K562 (cell line): ENCODE results near the gene PCDH9. TPM values are rescaled to one million over a fixed set of nuclear protein-coding genes. Genes with fewer than 3 reads are reported as not detected.

Experiments
- ATAC-seq: fragments of 200-7000 bp; cut with Tn5 transposase; 3 replicates; pipeline ENCODE4 v1.9.1; 2020; ENCODE audit warnings: moderate library complexity
- BruUV-seq: library from RNA; stranded (reverse); fragments of 400-500 nt; replicated peaks from 2 replicates; lab custom pipeline; 2021; lab: Mats Ljungman, UMichigan
- CTCF ChIA-PET: fragments of 300-600 bp; formaldehyde crosslinking; extraction: SDS; loops from one replicate; lab custom pipeline; 2021; ENCODE audit warnings: low intra/inter-chr PET ratio; lab: Yijun Ruan, JAX
- POLR2A ChIA-PET: fragments of 300-600, 350-650 bp; sonication (Branson Sonifier 250); formaldehyde crosslinking; extraction: SDS; loops from one replicate; lab custom pipeline; 2021; ENCODE audit warnings: antibody characterized with exemption, inconsistent platforms; lab: Yijun Ruan, JAX
- DNase-seq, 4 experiments: peaks; one replicate each; pipeline versions ENCODE4 v3.0.0 to v3.0.0-alpha.2; 2011 to 2018; ENCODE audit warnings: low spot score in 3 of 4, mixed read lengths in 3 of 4; ENCODE audit errors: extremely low read depth in 1 of 4
- FAIRE-seq: peaks from 2 replicates; lab custom pipeline; 2011; peaks lifted over from hg19 to GRCh38; lab: Jason Lieb, UNC
- H2AFZ ChIP-seq: 2 replicates; pipeline ENCODE4 v1.6.0; 2011; ENCODE audit warnings: low read depth, low read length, control low read depth, inconsistent platforms
- H3K27ac ChIP-seq: fragments of 200-600 bp; 3 replicates; pipeline ENCODE4 v1.8.0; 2011; ENCODE audit warnings: low read depth, mild to moderate bottlenecking, control low read depth, inconsistent platforms, low read length, moderate library complexity, mixed read lengths; ENCODE audit errors: extremely low read depth
- H3K27me3 ChIP-seq, 2 experiments: fragments of 300-600 bp in 1 of 2; 2 replicates in 1 of 2; 3 replicates in 1 of 2; pipeline versions ENCODE4 v1.6.0 to v1.8.0; 2011; ENCODE audit warnings: inconsistent platforms in 2 of 2, low read length in 2 of 2, mild to moderate bottlenecking in 1 of 2, mixed read lengths in 1 of 2, moderate library complexity in 1 of 2; ENCODE audit not compliant: control insufficient read depth in 2 of 2, insufficient read depth in 2 of 2
- H3K36me3 ChIP-seq: fragments of 300-600 bp; 3 replicates; pipeline ENCODE4 v1.8.0; 2011; ENCODE audit warnings: mild to moderate bottlenecking, low read length, inconsistent platforms; ENCODE audit not compliant: control insufficient read depth, insufficient read depth
- H3K4me1 ChIP-seq, 2 experiments: fragments of 200-600 bp in 1 of 2; replicated peaks in 1 of 2; 2 replicates in 1 of 2; 3 replicates in 1 of 2; pipeline versions ENCODE4 v1.5.1 to v1.8.0; 2011; ENCODE audit warnings: inconsistent platforms in 2 of 2, low read length in 2 of 2, mild to moderate bottlenecking in 1 of 2, mixed read lengths in 1 of 2, moderate library complexity in 1 of 2; ENCODE audit not compliant: control insufficient read depth in 2 of 2, insufficient read depth in 2 of 2
- H3K4me2 ChIP-seq: 2 replicates; pipeline ENCODE4 v1.6.1; 2011; ENCODE audit warnings: low read length, control low read depth, inconsistent platforms, mixed read lengths; ENCODE audit not compliant: insufficient read depth
- H3K4me3 ChIP-seq: fragments of 200-600 bp; sonication (generic), shearing (Covaris generic); 2 replicates; pipeline ENCODE4 v1.5.1; 2016; ENCODE audit warnings: control low read depth, inconsistent platforms
- H3K79me2 ChIP-seq: fragments of 200-600 bp; 3 replicates; pipeline ENCODE4 v1.8.0; 2011; ENCODE audit warnings: low read length, inconsistent platforms; ENCODE audit not compliant: control insufficient read depth, insufficient read depth
- H3K9ac ChIP-seq, 2 experiments: 2 replicates each; pipeline versions ENCODE4 v1.6.0 to v1.6.1; 2011; ENCODE audit warnings: low read depth in 2 of 2, low read length in 2 of 2, control low read depth in 1 of 2, inconsistent platforms in 1 of 2, mild to moderate bottlenecking in 1 of 2, mixed read lengths in 1 of 2; ENCODE audit not compliant: insufficient read depth in 1 of 2
- H3K9me1 ChIP-seq: one replicate; pipeline ENCODE4 v1.6.0; 2011; ENCODE audit warnings: inconsistent platforms, mild to moderate bottlenecking, low read length, moderate library complexity; ENCODE audit not compliant: control insufficient read depth, insufficient read depth
- H3K9me3 ChIP-seq: replicated peaks from 2 replicates; pipeline ENCODE4 v1.5.1; 2011; ENCODE audit warnings: low read depth, low read length, inconsistent platforms; ENCODE audit not compliant: control insufficient read depth, insufficient read depth
- H4K20me1 ChIP-seq: replicated peaks from 2 replicates; pipeline ENCODE4 v1.6.1; 2011; ENCODE audit warnings: low read length, inconsistent platforms, mixed read lengths; ENCODE audit not compliant: control insufficient read depth, insufficient read depth
- CBX1 ChIP-seq: sonication (generic); IDR thresholded peaks from 2 replicates; pipeline ENCODE4 v1.6.1; 2016; ENCODE audit warnings: antibody characterized with exemption, low read depth, mild to moderate bottlenecking
- COPS2 ChIP-seq: fragments of 450-650 bp; conservative IDR thresholded peaks from 2 replicates; pipeline ENCODE4 v1.6.1; 2016; ENCODE audit warnings: mild to moderate bottlenecking, moderate library complexity
- CREB5 ChIP-seq: fragments of 250-450 bp; sonication (Bioruptor Pico); IDR thresholded peaks from 2 replicates; pipeline ENCODE4 v1.5.0; 2020; ENCODE audit warnings: mild to moderate bottlenecking
- GMEB1 ChIP-seq: fragments of 250-450 bp; sonication (Bioruptor Pico); IDR thresholded peaks from 2 replicates; pipeline ENCODE4 v1.4.0; 2020; ENCODE audit warnings: mild to moderate bottlenecking
- HDAC6 ChIP-seq: IDR thresholded peaks from 2 replicates; pipeline ENCODE4 v1.6.1; 2012; ENCODE audit warnings: low read depth, mild to moderate bottlenecking, control low read depth, inconsistent platforms, low read length, moderate library complexity
- IRF2 ChIP-seq: sonication (generic); formaldehyde crosslinking; IDR thresholded peaks from 2 replicates; pipeline ENCODE4 v1.8.1; 2022; ENCODE audit warnings: mild to moderate bottlenecking, missing genetic modification reagents
- KAT2B ChIP-seq: IDR thresholded peaks from one replicate; pipeline ENCODE4 v1.6.1; 2012; ENCODE audit warnings: low read depth, mild to moderate bottlenecking, control low read depth, inconsistent platforms, low read length, moderate library complexity
- RBM25 ChIP-seq: fragments of 200-400 bp; formaldehyde crosslinking; IDR thresholded peaks from 2 replicates; pipeline ENCODE4 v1.6.1; 2018; ENCODE audit warnings: low read length, low read depth, moderate library complexity; ENCODE audit not compliant: severe bottlenecking
- TAL1 ChIP-seq: fragments of 450-650 bp; IDR thresholded peaks from 2 replicates; pipeline ENCODE4 v1.6.1; 2016; ENCODE audit warnings: mild to moderate bottlenecking
- USF1 ChIP-seq: sonication (generic); formaldehyde crosslinking; IDR thresholded peaks from 2 replicates; pipeline ENCODE4 v1.9.0; 2022; ENCODE audit warnings: mild to moderate bottlenecking, missing genetic modification reagents
- ZFP36 ChIP-seq: fragments of 150-350 bp; IDR thresholded peaks from 2 replicates; pipeline ENCODE4 v1.6.1; 2018; ENCODE audit warnings: low read length, low read depth; ENCODE audit not compliant: partially characterized antibody
- ZKSCAN3 ChIP-seq: fragments of 250-450 bp; sonication (Bioruptor Pico); IDR thresholded peaks from 2 replicates; pipeline ENCODE4 v1.4.0; 2020
- WGBS: fragments of 100-300 bp; shearing (Covaris generic); methylation state at CpG from one replicate; pipeline ENCODE4 v1.1.6; 2016; ENCODE audit warnings: low coverage, mixed read lengths; ENCODE audit not compliant: insufficient coverage; ENCODE audit errors: missing lambda C conversion rate; 5-methylcytosine and 5-hydroxymethylcytosine counted together
- in situ Hi-C: fragments of 300-500 bp; cut with MboI; formaldehyde crosslinking; loops from 4 replicates; pipeline ENCODE4 v1.15.0; 2018; ENCODE audit warnings: inconsistent platforms, mixed read lengths
- intact Hi-C: fragments of 100-400 bp; cut with micrococcal nuclease; formaldehyde crosslinking; loops from 2 replicates; pipeline ENCODE4 v1.14.2; 2022
- polyA plus RNA-seq, 8 experiments: library from polyadenylated mRNA; depleted of rRNA in 4 of 8; stranded (reverse) in 5 of 8; unstranded in 3 of 8; fragments of >200 nt; fragmentation: Nextera tagmentation in 2 of 8; fragmentation: Illumina TruSeq in 1 of 8; extraction: Ambion mirVana in 2 of 8; extraction: Trizol in 1 of 8; gene quantifications; 2 replicates each; pipeline versions ENCODE4 v1.2.1 to v1.2.3, GENCODE V29; 2011 to 2014; ENCODE audit warnings: inconsistent platforms in 1 of 8, missing spikeins in 1 of 8
- total RNA-seq, 7 experiments: library from RNA; depleted of rRNA in 6 of 7; stranded (reverse); fragments of >200 nt in 6 of 7; fragmentation: Illumina TruSeq in 2 of 7; extraction: Trizol in 2 of 7; gene quantifications; 2 replicates each; pipeline versions ENCODE4 v1.2.1 to v1.2.3, GENCODE V29; 2011 to 2021; ENCODE audit warnings: low replicate concordance in 1 of 7
- TF ChIP-seq, protein P1 (sequence below), 2 experiments: fragments of 250-450 bp in 1 of 2; fragments of 450-650 bp in 1 of 2; sonication (Bioruptor Pico) in 1 of 2; IDR thresholded peaks; 2 replicates each; pipeline versions ENCODE4 v1.6.1 to v1.8.0; 2016 to 2021; ENCODE audit warnings: mild to moderate bottlenecking in 2 of 2, moderate library complexity in 2 of 2, missing compliant biosample characterization in 1 of 2, missing genetic modification characterization in 1 of 2

Gene PCDH9
- total and polyA plus RNA-seq, 9 of the 15 experiments (the other 6 are each of a cell fraction or from before 2014, with no cell fraction given), result 1.1 to 6.7 (median 4.9) TPM

DNA sequence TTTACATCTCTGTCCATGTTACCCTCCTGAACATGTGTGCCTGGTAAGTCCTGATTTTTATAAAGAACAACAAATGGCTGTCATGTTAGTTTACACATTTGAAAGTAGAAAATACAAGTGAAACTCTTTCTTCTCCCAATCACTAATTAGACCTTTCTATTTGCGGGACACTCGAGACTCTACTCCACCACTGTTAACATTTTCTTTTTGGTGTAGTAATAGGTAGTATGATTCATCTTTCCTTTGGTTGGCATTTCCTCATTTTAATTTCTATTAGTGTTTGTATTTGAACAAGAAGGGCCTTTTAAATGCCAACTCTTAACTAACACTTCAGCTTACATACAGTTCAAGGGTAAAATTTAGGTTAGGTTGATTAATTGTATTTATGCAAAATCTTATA is 371.1 kb downstream of the PCDH9 start:
- no peak overlapping the region for H3K9ac ChIP-seq
- H3K4me2 ChIP-seq, result no peak overlapping the region
- FAIRE-seq (no peak), DNase-seq (no peak), ATAC-seq (no peak)
- no peaks in the 10 kb centered on the region for H3K9me3 ChIP-seq
- CTCF ChIA-PET, result no interaction called here
- no peaks in the 10 kb centered on the region for H3K79me2 ChIP-seq
- no peak for TF ChIP-seq RBM25
- intact Hi-C loops (no loop called here), in situ Hi-C loops (no loop called here)
- H4K20me1 ChIP-seq, result no peaks in the 10 kb centered on the region
- no peaks in the 10 kb centered on the region for H3K27me3 ChIP-seq
- no peak overlapping the region for H2AFZ ChIP-seq
- no peaks in the 10 kb centered on the region for H3K36me3 ChIP-seq
- H3K27ac ChIP-seq, result no peak overlapping the region
- H3K4me3 ChIP-seq, result no peak overlapping the region
- POLR2A ChIA-PET, result no interaction called here
- WGBS, result 59% methylated on average over 2 of the region's 2 CpGs
- H3K4me1 ChIP-seq, result no peaks in the 10 kb centered on the region
- BruUV-seq, result no TSS peak
- H3K9me1 ChIP-seq, result no peaks in the 10 kb centered on the region

- 51% methylated on average over 3 of the region's 3 CpGs for WGBS
- FAIRE-seq (no peak), DNase-seq (no peak)
- TF ChIP-seq CREB5 (CRISPR knock-in tag), result no peak
- no peak for TF ChIP-seq CBX1
- no peak for TF ChIP-seq ZFP36
- TF ChIP-seq, protein P1, sequence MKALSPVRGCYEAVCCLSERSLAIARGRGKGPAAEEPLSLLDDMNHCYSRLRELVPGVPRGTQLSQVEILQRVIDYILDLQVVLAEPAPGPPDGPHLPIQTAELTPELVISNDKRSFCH (CRISPR knock-in tag; IDR thresholded peaks at IDR 0.05), result no peak
- TF ChIP-seq, protein P1 (tag; IDR thresholded peaks at IDR 0.05), result no peak
- TF ChIP-seq HDAC6, result no peak
- no peak for TF ChIP-seq TAL1
- TF ChIP-seq KAT2B, result no peak
- TF ChIP-seq COPS2, result no peak
- no peak for TF ChIP-seq GMEB1 (CRISPR knock-in tag)
- no peak for TF ChIP-seq IRF2
- TF ChIP-seq USF1, result no peak
- no peak for TF ChIP-seq ZKSCAN3
These were observed 372.0 kb downstream of the PCDH9 start for GRCh38 chr13:66858163-66858562.

More at GRCh38 chr13:66858163-66858562, 372.0 kb downstream of the PCDH9 start:
- BruUV-seq, result no TSS peak
- Histone ChIP-seq H3K9me3 (no peaks in the 10 kb centered on the region), H3K27ac (no peak overlapping the region), H2AFZ (no peak overlapping the region), H3K9me1 (no peaks in the 10 kb centered on the region), H4K20me1 (no peaks in the 10 kb centered on the region), H3K79me2 (no peaks in the 10 kb centered on the region), H3K27me3 (no peaks in the 10 kb centered on the region), H3K9ac (no peak overlapping the region), H3K4me2 (no peak overlapping the region), H3K36me3 (no peaks in the 10 kb centered on the region), H3K4me1 (no peaks in the 10 kb centered on the region), H3K4me3 (no peak overlapping the region)
- intact Hi-C loops (no loop called here), in situ Hi-C loops (no loop called here)
- no peak for ATAC-seq
- ChIA-PET CTCF (no interaction called here), POLR2A (no interaction called here)
